SIG-M5 treated with dmso at 0.1 percent for 504 hours (cell line): ENCODE measurements around the gene SEPSECS.
"Not testable (repeated sequence)": the region's sequence is repeated elsewhere in the genome, so short reads cannot be mapped to it uniquely, and the experiment has no call there.

Source experiments
- DNase-seq: peaks from one replicate; lab custom pipeline; 2025; ENCODE audit not compliant: unreplicated experiment; lab: John Stamatoyannopoulos, UW

Gene SEPSECS

DNA sequence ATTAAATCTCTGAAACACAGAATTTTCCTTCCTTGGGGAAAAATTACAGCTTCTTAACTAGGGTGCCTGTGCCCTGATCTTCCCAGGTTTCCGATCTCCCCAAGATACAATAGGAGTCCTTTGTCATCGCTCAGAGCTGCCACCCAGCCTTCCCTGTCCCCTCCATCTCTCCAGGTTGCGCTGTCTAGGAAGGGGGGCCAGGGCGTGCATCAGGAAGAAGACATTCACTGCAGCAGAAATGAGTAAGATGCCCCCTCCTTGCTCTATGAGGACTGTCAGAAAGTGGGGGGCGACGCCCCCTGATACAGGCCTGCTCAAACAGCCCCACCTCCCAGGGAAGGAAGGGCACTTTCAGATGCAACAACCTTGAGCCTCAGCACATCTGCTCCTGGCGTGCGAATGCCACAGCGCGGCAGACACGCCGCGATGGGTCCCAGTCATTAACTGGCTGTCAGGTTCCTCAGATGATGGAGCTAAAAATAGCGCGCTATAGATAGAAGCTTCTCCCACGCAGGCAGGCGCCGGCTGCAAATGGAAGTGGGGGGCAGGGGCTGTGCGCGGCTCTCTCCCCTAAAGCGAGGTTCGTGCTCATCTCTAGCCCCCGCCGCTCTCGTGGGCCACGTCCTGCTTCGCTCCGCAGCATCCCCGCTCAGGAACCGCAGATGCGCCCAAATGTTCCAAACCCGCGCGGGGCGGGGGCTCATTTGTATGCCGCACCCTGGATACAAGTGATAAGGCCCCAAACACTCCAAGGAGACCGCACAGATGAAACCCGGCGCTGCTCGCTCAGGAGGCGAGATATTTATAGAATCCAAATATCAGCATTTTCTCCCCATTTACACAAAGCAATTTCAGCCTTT lies 71.9 kb downstream of the SEPSECS start:
- no peak for DNase-seq

DNA sequence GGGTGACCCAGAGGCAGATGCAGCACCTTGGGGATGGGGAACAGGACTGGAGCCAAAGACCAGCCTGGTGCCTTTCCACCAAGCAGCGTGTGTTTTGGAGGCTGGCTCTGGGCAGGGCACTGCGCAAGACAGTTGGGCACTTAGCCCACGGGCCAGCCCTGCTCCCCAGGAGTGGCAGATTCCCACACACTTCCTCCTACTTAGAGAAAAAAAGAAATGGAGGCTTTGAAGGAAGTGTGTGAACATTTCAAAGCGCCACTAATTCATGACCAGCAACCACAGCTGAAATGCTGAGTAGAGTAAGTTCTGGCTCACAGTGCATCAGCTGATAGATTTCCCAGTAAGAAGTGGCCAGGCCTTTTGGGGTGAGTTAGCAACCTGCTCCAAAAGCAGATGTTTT lies 74.6 kb downstream of the SEPSECS start:
- no peak for DNase-seq

DNA sequence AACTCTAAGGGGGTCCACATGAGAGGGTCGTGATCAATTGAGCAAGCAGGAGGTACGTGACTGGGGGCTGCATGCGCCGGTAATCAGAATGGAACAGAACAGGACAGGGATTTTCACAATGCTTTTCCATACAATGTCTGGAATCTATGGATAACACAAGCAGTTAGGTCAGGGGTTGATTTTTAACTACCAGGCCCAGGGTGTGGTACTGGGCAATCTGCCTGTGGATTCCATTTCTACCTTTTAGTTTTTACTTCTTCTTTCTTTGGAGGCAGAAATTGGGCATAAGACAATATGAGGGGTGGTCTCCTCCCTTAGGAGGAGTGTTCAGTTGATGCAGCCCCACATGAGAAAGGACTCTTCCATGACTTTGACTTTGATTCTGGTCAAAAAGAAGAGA lies 76.8 kb downstream of the SEPSECS start:
- DNase-seq, result not testable (repeated sequence)

DNA sequence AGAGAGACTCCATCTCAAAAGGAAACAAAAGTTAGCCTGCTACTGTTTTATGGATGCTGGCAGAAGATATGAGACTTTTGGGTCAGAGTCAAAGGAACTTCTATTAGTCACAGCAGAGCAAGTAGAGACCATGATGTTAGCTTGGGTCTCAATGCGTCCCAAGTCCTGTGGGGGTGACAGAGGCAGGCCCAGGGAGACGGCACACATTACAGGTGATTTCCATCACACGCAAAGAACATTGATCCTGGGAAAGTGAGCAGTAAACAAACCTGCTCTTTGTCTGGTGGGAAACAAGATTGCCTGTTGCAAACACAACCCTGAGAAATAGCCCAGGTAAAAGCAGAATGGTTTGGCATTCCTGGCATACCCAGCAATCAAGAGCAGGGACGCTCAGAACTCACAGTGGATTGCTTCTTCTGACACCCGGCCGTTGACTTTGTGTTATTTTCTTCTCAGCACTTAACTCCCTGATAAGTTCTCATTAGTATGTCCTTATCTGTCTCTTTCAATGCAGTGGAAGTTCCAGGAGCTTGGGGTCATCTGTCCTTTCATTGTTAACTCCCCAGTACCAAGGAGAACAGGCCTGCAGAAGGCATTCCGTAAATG lies 78.3 kb downstream of the SEPSECS start:
- no peak for DNase-seq

DNA sequence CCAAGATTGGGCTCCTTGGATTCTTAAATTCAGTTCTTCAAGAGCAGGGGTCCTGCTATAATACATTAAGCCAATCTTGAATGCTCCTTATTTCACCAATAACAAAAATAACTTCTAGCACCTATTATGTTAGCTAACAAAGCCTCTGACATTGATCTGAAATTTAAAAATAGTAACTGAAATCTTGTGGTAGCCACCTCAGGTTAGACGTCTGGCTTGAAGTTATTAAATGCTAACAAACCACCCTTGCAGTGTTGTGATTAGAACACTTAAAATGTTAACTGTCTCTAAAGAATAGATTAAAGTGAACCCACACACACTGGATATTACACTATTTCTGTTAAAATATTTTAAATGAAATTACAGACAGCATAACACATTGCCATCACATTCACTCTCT lies 79.7 kb downstream of the SEPSECS start:
- DNase-seq, result no peak

DNA sequence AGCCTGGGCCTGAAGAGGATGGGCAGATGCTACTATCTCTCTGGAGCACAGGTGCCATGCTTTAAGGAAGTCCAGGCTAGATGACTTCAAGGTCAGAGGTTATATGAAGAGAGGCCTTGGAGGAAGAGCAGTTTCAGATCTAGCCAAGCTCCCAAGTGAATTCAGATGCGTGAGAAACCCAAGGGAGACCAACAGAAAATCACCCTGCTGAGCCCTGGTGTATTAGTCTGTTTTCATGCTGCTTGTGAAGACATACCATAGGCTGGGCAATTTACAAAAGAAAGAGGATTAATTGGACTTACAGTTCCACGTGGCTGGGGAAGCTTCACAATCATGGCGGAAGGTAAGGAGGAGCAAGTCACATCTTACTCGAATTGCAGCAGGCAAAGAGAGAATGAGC lies 81.7 kb downstream of the SEPSECS start:
- DNase-seq, result no peak

DNA sequence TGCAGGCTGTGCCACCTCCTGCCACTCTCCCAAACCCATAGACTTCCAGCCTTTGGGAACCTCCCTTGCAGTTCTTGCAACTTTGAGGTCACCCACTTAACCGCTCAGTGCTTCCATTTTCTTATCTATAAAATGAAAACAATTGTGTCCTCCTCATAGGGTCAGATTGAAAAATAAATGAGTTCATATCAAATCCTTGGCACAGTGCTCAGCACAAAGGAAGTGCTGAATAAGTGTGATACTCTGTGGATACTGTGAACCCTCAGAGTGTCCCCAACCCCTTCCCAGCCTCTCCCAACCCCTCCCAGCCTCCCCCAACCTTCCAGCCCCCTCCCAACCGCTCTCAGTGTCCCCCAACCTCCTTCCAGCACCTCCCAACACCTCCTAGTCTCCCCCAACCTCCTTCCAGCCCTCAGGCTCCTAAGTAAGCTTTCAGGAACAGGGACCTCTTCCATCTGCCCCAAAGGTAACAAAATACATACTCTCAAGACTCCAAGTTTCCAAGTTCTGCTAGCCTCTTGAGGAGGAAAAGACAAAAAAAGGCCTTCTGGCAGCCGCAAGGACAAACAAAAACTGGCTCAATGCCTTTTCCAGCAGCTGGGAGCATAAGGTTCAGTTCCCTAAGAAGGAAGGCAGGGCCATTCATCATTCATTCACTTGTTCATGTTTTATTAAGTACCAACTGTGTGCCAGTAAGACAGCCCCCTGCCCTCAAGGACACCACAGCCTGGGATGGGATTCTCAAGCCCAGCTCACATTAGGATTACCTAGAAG lies 83.4 kb downstream of the SEPSECS start:
- no peak for DNase-seq

DNA sequence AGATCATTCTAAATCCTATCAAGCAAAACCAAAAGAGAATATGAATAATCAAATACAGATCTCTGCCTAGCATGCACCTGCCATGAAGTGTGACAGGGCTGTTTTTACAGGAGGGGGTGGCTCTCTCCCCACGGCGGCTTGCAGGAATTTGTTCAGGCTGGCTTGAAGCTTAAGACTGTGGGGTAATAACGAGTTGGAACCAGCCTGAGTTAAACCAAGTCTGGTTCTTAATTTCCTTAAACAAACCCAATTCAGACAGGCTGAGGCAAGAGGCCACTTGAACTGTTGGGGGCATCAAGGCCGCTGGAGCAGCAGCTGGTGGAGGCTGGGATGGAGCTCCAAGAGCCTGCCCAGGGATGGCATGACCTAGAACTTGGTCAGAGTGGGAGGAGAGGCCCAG lies 84.4 kb downstream of the SEPSECS start:
- no peak for DNase-seq

DNA sequence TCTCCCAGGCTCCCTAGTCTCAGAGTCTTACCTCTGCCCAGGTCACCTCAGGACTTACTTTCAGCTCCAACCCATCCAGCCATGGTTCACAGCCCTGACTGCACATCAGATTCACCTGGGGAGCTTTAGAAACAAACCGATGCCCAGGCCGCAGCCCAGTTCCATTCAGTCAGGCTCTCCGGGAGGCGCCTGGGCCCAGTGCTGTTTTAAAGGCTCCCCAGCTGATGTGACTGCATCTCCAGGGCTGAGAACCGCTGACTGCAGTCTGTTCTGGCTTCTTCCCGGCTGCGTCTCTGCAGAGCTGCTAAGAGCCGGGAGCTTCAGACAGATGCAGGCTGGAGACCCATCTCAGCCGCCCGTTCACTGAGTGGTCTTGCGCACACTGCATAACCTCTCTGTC lies 85.1 kb downstream of the SEPSECS start:
- no peak for DNase-seq

DNA sequence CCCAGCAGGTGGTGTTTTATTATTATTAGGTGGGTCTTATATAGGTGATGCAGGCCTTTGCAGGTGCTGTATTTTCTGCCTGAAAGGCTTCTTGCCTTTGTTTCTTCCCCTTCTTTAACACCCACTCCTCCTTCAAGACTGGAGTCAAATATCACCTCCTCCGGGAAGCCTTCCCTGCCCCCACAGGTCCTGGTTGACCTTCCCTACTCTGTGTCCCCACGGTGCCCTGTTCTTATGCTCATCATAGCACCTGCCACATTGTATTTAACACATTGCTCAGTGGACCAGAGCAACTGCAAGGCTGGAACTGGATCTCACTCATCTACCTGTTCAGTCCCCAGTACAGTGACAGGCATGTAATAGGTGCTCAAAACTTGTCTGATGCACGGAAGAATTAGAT lies 89.7 kb downstream of the SEPSECS start:
- no peak for DNase-seq
